8988T (cell line): ENCODE measurements around the gene TEX52.
A peak's percentile ranks its signal among the peaks of the same experiment; 100 is the strongest.
"Not testable (repeated sequence)": the region's sequence is repeated elsewhere in the genome, so short reads cannot be mapped to it uniquely, and the experiment has no call there.

Experiments
- DNase-seq: peaks from one replicate; pipeline ENCODE4 v3.0.0; 2011

Gene TEX52

GRCh38 chr12:2863402-2863801 lies 6.6 kb upstream of the TEX52 start:
- DNase-seq, result not testable (repeated sequence)

GRCh38 chr12:2862876-2863275 lies 6.0 kb upstream of the TEX52 start:
- no peak for DNase-seq

- no peak for DNase-seq
These were observed 3.3 kb upstream of the TEX52 start for GRCh38 chr12:2860170-2860569.

GRCh38 chr12:2858944-2859421 lies 2.1 kb upstream of the TEX52 start:
- DNase-seq, result no peak

- no peak for DNase-seq
These were observed 1.5 kb upstream of the TEX52 start for GRCh38 chr12:2858334-2858733.

GRCh38 chr12:2857576-2857975 lies 737 bp upstream of the TEX52 start:
- DNase-seq, result no peak

GRCh38 chr12:2856051-2856450 lies 788 bp downstream of the TEX52 start:
- no peak for DNase-seq

GRCh38 chr12:2855546-2855945 lies 1.3 kb downstream of the TEX52 start:
- no peak for DNase-seq

- DNase-seq, result no peak
These were observed 2.0 kb downstream of the TEX52 start for GRCh38 chr12:2854669-2855453.

GRCh38 chr12:2853626-2854025 lies 3.2 kb downstream of the TEX52 start:
- peak; percentile 86 for DNase-seq

GRCh38 chr12:2851931-2852330 lies 4.9 kb downstream of the TEX52 start:
- DNase-seq, result no peak

GRCh38 chr12:2845280-2845679 lies 11.6 kb downstream of the TEX52 start:
- DNase-seq, result no peak

- DNase-seq, result no peak
These were observed 12.1 kb downstream of the TEX52 start for GRCh38 chr12:2844786-2845185.

GRCh38 chr12:2842948-2843347 lies 13.9 kb downstream of the TEX52 start:
- DNase-seq, result no peak

- no peak for DNase-seq
These were observed 15.7 kb downstream of the TEX52 start for GRCh38 chr12:2841056-2841650.

- no peak for DNase-seq
These were observed 20.3 kb downstream of the TEX52 start for GRCh38 chr12:2836574-2836973.

- no peak for DNase-seq
These were observed 21.0 kb downstream of the TEX52 start for GRCh38 chr12:2835691-2836403.

- no peak for DNase-seq
These were observed 22.0 kb downstream of the TEX52 start, which contains the start of gene NRIP2 for GRCh38 chr12:2834581-2835491. TSS of gene NRIP2 (minus strand) at chr12:2835035. CDS start at chr12:2834983, 52 bp downstream.

- no peak for DNase-seq
These were observed 23.0 kb downstream of the TEX52 start for GRCh38 chr12:2833810-2834209.

- no peak for DNase-seq
These were observed 23.5 kb downstream of the TEX52 start for GRCh38 chr12:2833327-2833726.

GRCh38 chr12:2832550-2833127 lies 24.2 kb downstream of the TEX52 start:
- DNase-seq, result no peak

- no peak for DNase-seq
These were observed 27.6 kb downstream of the TEX52 start for GRCh38 chr12:2829275-2829674.
